H1 (cell line): ENCODE measurements around the gene ADTRP. TPM values are rescaled to one million over a fixed set of nuclear protein-coding genes. Genes with fewer than 3 reads are reported as not detected.

Source experiments
- CHD2 ChIP-seq: IDR thresholded peaks from 2 replicates; pipeline ENCODE4 v1.6.1; 2012; ENCODE audit warnings: low read length, improper control_type of control experiment
- JUN ChIP-seq: IDR thresholded peaks from 2 replicates; pipeline ENCODE4 v1.6.1; 2011; ENCODE audit warnings: low read depth, mild to moderate bottlenecking, improper control_type of control experiment, low read length
- POU5F1 ChIP-seq: IDR thresholded peaks from 2 replicates; pipeline ENCODE4 v1.6.1; 2011; ENCODE audit warnings: low read depth, mild to moderate bottlenecking, low read length, moderate library complexity
- polyA plus RNA-seq, 7 experiments: library from polyadenylated mRNA; depleted of rRNA in 3 of 7; stranded (reverse) in 5 of 7; unstranded in 2 of 7; fragments of >200 nt in 5 of 7; fragments of 200-250 nt in 2 of 7; gene quantifications; 1 replicate in 5 of 7; 2 replicates in 1 of 7; 4 replicates in 1 of 7; pipeline versions ENCODE4 v1.2.1 to v1.2.3, GENCODE V29; 2011 to 2013; ENCODE audit warnings: missing spikeins in 2 of 7, mixed read lengths in 2 of 7
- total RNA-seq: library from RNA; stranded (reverse); fragmentation: NEBNext Ultra II Directional; extraction: Animal tissue kit (Norgen Biotek cat#: 25700); gene quantifications from 2 replicates; pipeline ENCODE4 v1.2.1, GENCODE V29; 2021
- TF ChIP-seq, protein P1 (sequence below): IDR thresholded peaks from 2 replicates; pipeline ENCODE4 v1.6.1; 2012; ENCODE audit warnings: low read length, inconsistent platforms

The ADTRP gene
- total and polyA plus RNA-seq, 2 of the 8 experiments (the other 6 are each of a cell fraction or from before 2014, with no cell fraction given), result 0.08 to 0.45 TPM

DNA sequence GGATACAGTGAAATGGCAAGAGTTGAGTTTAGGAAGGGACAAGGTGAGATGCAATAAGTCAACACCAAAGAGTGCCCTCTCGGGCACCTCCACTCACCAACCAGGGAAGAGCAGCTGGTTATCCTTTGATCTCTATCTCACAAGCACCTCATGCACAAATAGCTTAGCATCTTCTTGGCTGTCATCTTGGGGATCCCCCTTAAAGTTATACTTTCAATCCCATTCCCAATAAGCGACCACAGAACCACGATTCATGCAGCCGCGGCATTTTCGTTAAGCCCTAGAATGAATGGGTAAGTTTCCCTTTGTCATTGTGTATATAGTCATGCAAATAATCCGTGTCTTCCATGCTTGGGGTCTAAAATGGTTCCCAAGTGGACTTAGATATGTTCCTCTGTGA, 73.5 kb downstream of the ADTRP start (continued):
- TF ChIP-seq CHD2 (no peak), JUN (no peak), POU5F1 (no peak)
- TF ChIP-seq, protein P1, sequence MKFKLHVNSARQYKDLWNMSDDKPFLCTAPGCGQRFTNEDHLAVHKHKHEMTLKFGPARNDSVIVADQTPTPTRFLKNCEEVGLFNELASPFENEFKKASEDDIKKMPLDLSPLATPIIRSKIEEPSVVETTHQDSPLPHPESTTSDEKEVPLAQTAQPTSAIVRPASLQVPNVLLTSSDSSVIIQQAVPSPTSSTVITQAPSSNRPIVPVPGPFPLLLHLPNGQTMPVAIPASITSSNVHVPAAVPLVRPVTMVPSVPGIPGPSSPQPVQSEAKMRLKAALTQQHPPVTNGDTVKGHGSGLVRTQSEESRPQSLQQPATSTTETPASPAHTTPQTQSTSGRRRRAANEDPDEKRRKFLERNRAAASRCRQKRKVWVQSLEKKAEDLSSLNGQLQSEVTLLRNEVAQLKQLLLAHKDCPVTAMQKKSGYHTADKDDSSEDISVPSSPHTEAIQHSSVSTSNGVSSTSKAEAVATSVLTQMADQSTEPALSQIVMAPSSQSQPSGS, result no peak
